Spleen (tissue), 11 donors: ENCODE measurements around the gene NCOA4. TPM values are rescaled to one million over a fixed set of nuclear protein-coding genes. Genes with fewer than 3 reads are reported as not detected.
A peak's percentile ranks its signal among the peaks of the same experiment; 100 is the strongest.
"Not testable (repeated sequence)": the region's sequence is repeated elsewhere in the genome, so short reads cannot be mapped to it uniquely, and the experiment has no call there.

ENCODE experiments used
- DNase-seq: peaks from one replicate; pipeline ENCODE4 v3.0.0-alpha.2; 2020
- H3K27ac ChIP-seq, 8 donors: fragments of 200-600 bp; sonication (generic) in 7 of 8; 1 replicate in 4 of 8; 2 replicates in 4 of 8; pipeline versions ENCODE4 v1.5.0 to v1.8.0; 2016 to 2021; ENCODE audit warnings: inconsistent platforms in 4 of 8, mild to moderate bottlenecking in 4 of 8, moderate library complexity in 1 of 8
- H3K27me3 ChIP-seq, 7 donors: fragments of 200-600 bp; sonication (generic) in 6 of 7; replicated peaks in 1 of 7; 1 replicate in 4 of 7; 2 replicates in 3 of 7; pipeline versions ENCODE4 v1.5.0 to v1.8.0; 2016 to 2021; ENCODE audit warnings: inconsistent platforms in 3 of 7, mild to moderate bottlenecking in 1 of 7
- H3K36me3 ChIP-seq, 6 donors: fragments of 200-600 bp; sonication (generic) in 5 of 6; 1 replicate in 4 of 6; 2 replicates in 2 of 6; pipeline versions ENCODE4 v1.5.0 to v1.8.0; 2016 to 2021; ENCODE audit warnings: inconsistent platforms in 2 of 6
- H3K4me1 ChIP-seq, 6 donors: fragments of 200-600 bp; sonication (generic) in 5 of 6; 1 replicate in 3 of 6; 2 replicates in 3 of 6; pipeline versions ENCODE4 v1.5.0 to v1.8.0; 2016 to 2021; ENCODE audit warnings: inconsistent platforms in 3 of 6
- H3K4me3 ChIP-seq, 8 donors: fragments of 200-600 bp; sonication (generic) in 7 of 8; 1 replicate in 4 of 8; 2 replicates in 4 of 8; pipeline versions ENCODE4 v1.5.0 to v1.8.0; 2016 to 2021; ENCODE audit warnings: inconsistent platforms in 4 of 8, mild to moderate bottlenecking in 4 of 8, moderate library complexity in 2 of 8
- H3K9me3 ChIP-seq, 8 donors: fragments of 200-600 bp; sonication (generic) in 7 of 8; 1 replicate in 4 of 8; 2 replicates in 4 of 8; pipeline versions ENCODE4 v1.5.0 to v1.8.0; 2016 to 2021; ENCODE audit warnings: inconsistent platforms in 4 of 8
- POLR2A ChIP-seq, 3 donors: fragments of 450-650 bp; IDR thresholded peaks; one replicate each; pipeline ENCODE4 v1.5.1; 2017; ENCODE audit warnings: antibody characterized with exemption in 3 of 3, mild to moderate bottlenecking in 1 of 3
- POLR2AphosphoS5 ChIP-seq, 3 donors: sonication (generic); formaldehyde crosslinking; IDR thresholded peaks; one replicate each; pipeline ENCODE4 v1.5.1; 2017; ENCODE audit warnings: antibody characterized with exemption in 3 of 3
- WGBS, 5 donors: extraction: QIAGEN DNeasy Blood & Tissue Kit in 3 of 5; methylation state at CpG; one replicate each; pipeline versions ENCODE4 v1.1.5 to v1.1.7; 2013 to 2018; 5-methylcytosine and 5-hydroxymethylcytosine counted together
- intact Hi-C: fragments of 100-400 bp; cut with DNase I; formaldehyde crosslinking; loops from one replicate; pipeline ENCODE4 v1.15.0; 2023; ENCODE audit warnings: low total_unique reads
- polyA plus RNA-seq, 3 donors: library from polyadenylated mRNA; stranded (reverse); fragments of 200-250 nt; gene quantifications; one replicate each; pipeline ENCODE4 v1.2.1, GENCODE V29; 2013
- total RNA-seq, 7 donors: library from RNA; depleted of rRNA in 3 of 7; stranded (reverse); fragments of >200 nt in 3 of 7; fragmentation: NEBNext Ultra II Directional in 4 of 7; extraction: Animal tissue kit (Norgen Biotek cat#: 25700) in 4 of 7; gene quantifications; one replicate each; pipeline versions ENCODE4 v1.1.0 to v1.2.1, GENCODE V29; 2016 to 2021
- TF ChIP-seq, protein P1 (sequence below), 11 experiments: fragments of 200-600 bp in 7 of 11; fragments of 450-650 bp in 4 of 11; sonication (generic) in 4 of 11; IDR thresholded peaks in 8 of 11; conservative IDR thresholded peaks in 3 of 11; 1 replicate in 7 of 11; 2 replicates in 4 of 11; pipeline versions ENCODE4 v1.4.0 to v1.8.0; 2016 to 2021; ENCODE audit warnings: antibody characterized with exemption in 11 of 11, inconsistent platforms in 4 of 11, mild to moderate bottlenecking in 1 of 11
- donor health status: healthy with polysubstance abuse.
- donor health status: DM: no; HTN: no; CAD: no; lungs with moderate emphysema.
- donor health status: DM: no; HTN: no; CAD: no.
- donor health status: Bipolar disorder and iron deficiency.
- donor health status: healthy.
- donor health status: DM: no; HTN: no; CAD: no.
- donor health status: DM: yes; HTN: yes; CAD: no.

NCOA4 gene
- total and polyA plus RNA-seq, 10 donors = 39.3 to 352 (median 255) TPM

DNA sequence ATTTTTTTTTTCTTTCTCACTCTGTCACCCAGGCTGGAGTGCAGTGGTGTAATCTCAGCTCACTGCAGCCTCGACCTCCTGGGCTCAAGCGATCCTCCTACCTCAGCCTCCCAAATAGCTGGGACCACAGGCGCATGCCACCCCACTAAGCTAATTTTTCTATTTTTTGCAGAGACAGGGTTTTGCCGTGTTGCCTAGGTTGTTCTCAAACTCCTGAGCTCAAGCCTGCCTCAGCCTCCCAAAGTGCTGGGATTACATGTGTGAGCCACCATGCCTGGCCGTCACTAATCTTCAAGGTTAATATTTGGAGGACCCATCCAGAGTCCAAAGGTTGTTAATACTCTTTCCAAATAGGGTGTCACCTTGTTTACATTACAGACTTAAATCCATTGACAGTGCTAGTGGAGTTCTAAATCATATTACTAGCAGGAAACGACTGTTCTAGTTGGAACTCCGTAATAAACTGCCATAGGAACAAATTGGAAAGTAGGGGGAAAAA, 28.2 kb downstream of the NCOA4 start:
- peak in 1 of 3 donors; percentile 23 for TF ChIP-seq POLR2AphosphoS5 (IDR thresholded peaks at IDR 0.05)
- H3K4me3 ChIP-seq, H3K27ac ChIP-seq, H3K9me3 ChIP-seq, H3K4me1 ChIP-seq, DNase-seq, intact Hi-C loops, H3K27me3 ChIP-seq: not testable (repeated sequence)
- H3K36me3 ChIP-seq = peaks cover 0 to 100% (median 77%) of the 10 kb centered on the region in 6 donors
- WGBS, 5 donors = 88 to 97% (median 94%) methylated on average over 7 of the region's 7 CpGs

DNA sequence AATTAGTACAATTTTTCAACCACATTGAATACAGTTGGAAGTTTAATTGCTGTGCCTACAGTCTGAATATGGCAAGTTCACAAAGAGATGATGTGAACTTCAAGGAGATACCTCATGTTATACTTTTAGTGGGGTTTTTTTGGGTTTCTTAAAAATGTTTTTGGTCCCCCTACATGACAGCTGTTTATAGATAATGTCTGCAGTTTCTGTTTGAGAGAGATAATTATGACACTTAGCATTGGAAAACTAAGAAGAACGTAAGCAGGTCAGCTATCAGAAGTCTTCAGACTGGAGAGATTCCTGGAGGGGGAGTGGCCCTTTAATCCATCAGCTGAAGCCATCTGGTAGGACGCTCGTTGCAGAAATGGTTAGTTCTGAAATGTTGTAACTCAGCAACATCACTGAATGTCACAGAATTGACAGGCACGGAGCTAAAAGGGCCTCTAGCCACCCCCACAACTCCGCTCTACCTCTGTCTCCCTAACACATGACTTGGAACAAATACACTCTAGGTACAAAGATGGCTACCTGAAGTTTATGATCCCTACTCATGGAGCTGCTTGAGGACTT, 29.2 kb downstream of the NCOA4 start:
- Histone ChIP-seq H3K36me3 (peaks cover 0 to 96% (median 68%) of the 10 kb centered on the region in 6 donors), H3K4me1 (no peaks in the 10 kb centered on the region), H3K4me3 (no peak overlapping the region), H3K27me3 (no peaks in the 10 kb centered on the region), H3K9me3 (peaks cover 0 to 7% (median 0%) of the 10 kb centered on the region in 8 donors), H3K27ac (no peak overlapping the region)
- intact Hi-C loops = no loop called here
- no peak for DNase-seq
- WGBS, 5 donors = 75 to 84% (median 77%) methylated on average over 5 of the region's 5 CpGs
- TF ChIP-seq POLR2AphosphoS5 (IDR thresholded peaks at IDR 0.05) = peak in 1 of 3 donors; percentile 7
- TF ChIP-seq, protein P1, sequence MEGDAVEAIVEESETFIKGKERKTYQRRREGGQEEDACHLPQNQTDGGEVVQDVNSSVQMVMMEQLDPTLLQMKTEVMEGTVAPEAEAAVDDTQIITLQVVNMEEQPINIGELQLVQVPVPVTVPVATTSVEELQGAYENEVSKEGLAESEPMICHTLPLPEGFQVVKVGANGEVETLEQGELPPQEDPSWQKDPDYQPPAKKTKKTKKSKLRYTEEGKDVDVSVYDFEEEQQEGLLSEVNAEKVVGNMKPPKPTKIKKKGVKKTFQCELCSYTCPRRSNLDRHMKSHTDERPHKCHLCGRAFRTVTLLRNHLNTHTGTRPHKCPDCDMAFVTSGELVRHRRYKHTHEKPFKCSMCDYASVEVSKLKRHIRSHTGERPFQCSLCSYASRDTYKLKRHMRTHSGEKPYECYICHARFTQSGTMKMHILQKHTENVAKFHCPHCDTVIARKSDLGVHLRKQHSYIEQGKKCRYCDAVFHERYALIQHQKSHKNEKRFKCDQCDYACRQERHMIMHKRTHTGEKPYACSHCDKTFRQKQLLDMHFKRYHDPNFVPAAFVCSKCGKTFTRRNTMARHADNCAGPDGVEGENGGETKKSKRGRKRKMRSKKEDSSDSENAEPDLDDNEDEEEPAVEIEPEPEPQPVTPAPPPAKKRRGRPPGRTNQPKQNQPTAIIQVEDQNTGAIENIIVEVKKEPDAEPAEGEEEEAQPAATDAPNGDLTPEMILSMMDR (IDR thresholded peaks at IDR 0.05 in 8 of 11, conservative IDR thresholded peaks at IDR 0.05 in 3 of 11) = no peak

GRCh38 chr10:46000538-46000937, 29.9 kb downstream of the NCOA4 start:
- intact Hi-C loops = no loop called here
- Histone ChIP-seq H3K27me3 (no peaks in the 10 kb centered on the region), H3K4me1 (no peaks in the 10 kb centered on the region), H3K4me3 (no peak overlapping the region), H3K9me3 (peaks cover 0 to 7% (median 0%) of the 10 kb centered on the region in 8 donors), H3K27ac (no peak overlapping the region), H3K36me3 (peaks cover 0 to 89% (median 62%) of the 10 kb centered on the region in 6 donors)
- TF ChIP-seq, protein P1 (IDR thresholded peaks at IDR 0.05 in 8 of 11, conservative IDR thresholded peaks at IDR 0.05 in 3 of 11) = no peak
- TF ChIP-seq POLR2A (IDR thresholded peaks at IDR 0.05) (no peak), POLR2AphosphoS5 (IDR thresholded peaks at IDR 0.05) (no peak)
- WGBS, 5 donors = 94 to 100% (median 100%) methylated on average over 1 of the region's 1 CpG
- no peak for DNase-seq

DNA sequence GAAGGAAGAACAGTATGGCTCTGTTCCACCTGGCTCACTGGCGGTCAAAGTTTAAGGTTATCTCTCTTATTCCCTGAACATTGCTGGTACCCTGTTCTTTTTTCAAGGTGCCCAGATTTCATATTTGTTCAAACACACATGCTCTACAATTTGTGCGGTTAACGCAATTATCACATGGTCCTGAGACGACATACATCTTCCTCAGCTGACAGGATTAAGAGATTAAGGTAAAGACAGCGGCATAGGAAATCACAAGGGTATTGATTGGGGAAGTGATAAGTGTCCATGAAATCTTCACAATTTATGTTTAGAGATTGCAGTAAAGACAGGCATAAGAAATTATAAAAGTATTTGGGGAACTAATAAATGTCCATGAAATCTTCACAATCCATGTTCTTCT, 30.5 kb downstream of the NCOA4 start:
- WGBS, 5 donors = 93 to 98% (median 97%) methylated on average over 5 of the region's 5 CpGs
- H3K4me1 ChIP-seq, H3K27ac ChIP-seq, DNase-seq, H3K9me3 ChIP-seq, H3K4me3 ChIP-seq, intact Hi-C loops, H3K27me3 ChIP-seq: not testable (repeated sequence)
- H3K36me3 ChIP-seq = peaks cover 0 to 86% (median 56%) of the 10 kb centered on the region in 6 donors

DNA sequence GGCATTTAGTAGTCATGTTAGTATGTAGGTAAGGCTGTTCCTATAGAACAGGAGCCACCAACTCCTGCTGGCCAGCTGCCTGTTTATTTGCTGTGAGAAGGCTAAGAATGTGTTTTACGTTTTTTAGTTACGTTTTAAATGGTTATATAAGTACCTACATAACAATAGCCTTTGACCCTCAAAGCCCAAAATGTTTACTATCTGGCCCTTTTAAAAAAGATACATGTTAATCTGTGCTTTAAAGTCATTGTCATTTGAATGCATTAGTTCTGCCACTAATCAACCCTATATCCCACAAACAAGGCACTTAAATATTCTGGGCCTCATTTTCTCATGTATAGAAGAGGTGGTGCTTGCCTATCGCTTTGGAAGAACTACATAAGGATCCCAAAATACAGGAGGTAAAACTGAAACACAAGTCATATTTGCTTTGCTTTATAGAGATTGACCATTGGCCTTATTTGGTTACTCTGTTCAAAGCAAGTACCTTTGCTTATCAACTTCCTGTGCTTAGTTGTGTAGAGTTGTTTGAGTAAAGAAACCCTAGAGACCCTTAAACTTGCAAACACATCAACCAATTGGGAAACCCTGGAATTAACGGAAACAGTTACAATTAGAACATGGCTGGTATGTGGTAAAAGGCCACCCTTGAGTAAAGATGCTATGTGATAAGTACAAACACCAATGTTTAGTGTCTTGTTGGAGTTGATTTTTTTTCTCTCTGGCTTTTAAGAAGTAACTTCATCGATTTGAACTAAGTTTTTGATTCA, 32.2 kb downstream of the NCOA4 start:
- WGBS, 5 donors = 90 to 95% (median 91%) methylated on average over 5 of the region's 5 CpGs
- no peak overlapping the region for H3K4me3 ChIP-seq
- H3K27ac ChIP-seq = no peak overlapping the region
- TF ChIP-seq POLR2AphosphoS5 (IDR thresholded peaks at IDR 0.05) = no peak
- no peak for TF ChIP-seq POLR2A (IDR thresholded peaks at IDR 0.05)
- TF ChIP-seq, protein P1 (IDR thresholded peaks at IDR 0.05 in 8 of 11, conservative IDR thresholded peaks at IDR 0.05 in 3 of 11) = no peak
- H3K9me3 ChIP-seq = peaks cover 0 to 7% (median 0%) of the 10 kb centered on the region in 8 donors
- intact Hi-C loops = no loop called here
- peaks cover 0 to 83% (median 47%) of the 10 kb centered on the region in 6 donors for H3K36me3 ChIP-seq
- H3K27me3 ChIP-seq = no peaks in the 10 kb centered on the region
- H3K4me1 ChIP-seq = no peaks in the 10 kb centered on the region
- no peak for DNase-seq
